Loucy (cell line): ENCODE results near the gene PLIN5.

Experiments used
- CTCF ChIP-seq: fragments of 200-600 bp; sonication (generic); conservative IDR thresholded peaks from 2 replicates; pipeline ENCODE4 v1.5.1; 2014; ENCODE audit warnings: mild to moderate bottlenecking, antibody characterized with exemption, low read length
- EZH2phosphoT487 ChIP-seq: fragments of 200-600 bp; IDR thresholded peaks from 2 replicates; pipeline ENCODE4 v1.6.1; 2018; ENCODE audit warnings: antibody characterized with exemption, mild to moderate bottlenecking, moderate library complexity, borderline replicate concordance

DNA sequence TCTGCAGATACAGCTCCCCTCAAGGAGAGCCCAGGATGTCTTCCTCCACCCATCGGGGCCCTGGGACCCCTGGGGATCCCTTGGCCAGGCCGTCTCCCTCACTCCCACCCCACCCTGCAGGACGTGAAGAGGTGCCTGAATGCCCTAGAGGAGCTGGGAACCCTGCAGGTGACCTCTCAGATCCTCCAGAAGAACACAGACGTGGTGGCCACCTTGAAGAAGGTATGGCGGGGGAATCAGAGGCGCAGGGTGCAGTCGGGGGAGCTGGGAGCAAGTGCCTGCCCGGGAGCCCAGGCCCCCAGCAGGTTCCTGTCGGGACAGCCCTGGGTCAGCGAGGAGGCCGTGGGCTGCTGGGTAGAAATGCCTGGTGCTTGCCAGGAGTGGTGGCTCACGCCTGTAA lies 36.3 kb downstream of the PLIN5 start:
- no peak for TF ChIP-seq CTCF
- TF ChIP-seq EZH2phosphoT487: no peak
